H1 (cell line): ENCODE results near the gene ACOT11. TPM values are rescaled to one million over a fixed set of nuclear protein-coding genes. Genes with fewer than 3 reads are reported as not detected.

ENCODE experiments used
- ATF3 ChIP-seq: IDR thresholded peaks from 2 replicates; pipeline ENCODE4 v1.6.1; 2011; ENCODE audit warnings: low read depth, mild to moderate bottlenecking, low read length; ENCODE audit not compliant: insufficient read depth
- CBX8 ChIP-seq: fragments of 300-800, 300-1000 bp; sonication (generic); IDR thresholded peaks from 2 replicates; pipeline ENCODE4 v1.7.1; 2016; ENCODE audit warnings: low read depth, low read length, borderline replicate concordance
- CTBP2 ChIP-seq: IDR thresholded peaks from 2 replicates; pipeline ENCODE4 v1.7.0; 2011; ENCODE audit warnings: borderline replicate concordance, mild to moderate bottlenecking, moderate library complexity, mixed read lengths, low read length; ENCODE audit not compliant: insufficient read depth, insufficient read length
- EGR1 ChIP-seq: IDR thresholded peaks from 2 replicates; pipeline ENCODE4 v1.6.1; 2011; ENCODE audit warnings: low read depth, low read length, borderline replicate concordance
- HDAC6 ChIP-seq: IDR thresholded peaks from one replicate; pipeline ENCODE4 v1.7.1; 2012; ENCODE audit warnings: low read depth, mild to moderate bottlenecking, inconsistent platforms, low read length, moderate library complexity
- POLR2A ChIP-seq, 2 experiments: IDR thresholded peaks; 1 replicate in 1 of 2; 2 replicates in 1 of 2; pipeline ENCODE4 v1.6.1; 2011; ENCODE audit warnings: low read depth in 2 of 2, low read length in 2 of 2, mild to moderate bottlenecking in 2 of 2; ENCODE audit errors: control extremely low read depth in 1 of 2
- RFX5 ChIP-seq: IDR thresholded peaks from 2 replicates; pipeline ENCODE4 v1.6.1; 2011; ENCODE audit warnings: low read depth, low read length, improper control_type of control experiment, borderline replicate concordance
- SIRT6 ChIP-seq: IDR thresholded peaks from one replicate; pipeline ENCODE4 v1.7.1; 2012; ENCODE audit warnings: low read length, inconsistent platforms
- polyA plus RNA-seq, 7 experiments: library from polyadenylated mRNA; depleted of rRNA in 3 of 7; stranded (reverse) in 5 of 7; unstranded in 2 of 7; fragments of >200 nt in 5 of 7; fragments of 200-250 nt in 2 of 7; gene quantifications; 1 replicate in 5 of 7; 2 replicates in 1 of 7; 4 replicates in 1 of 7; pipeline versions ENCODE4 v1.2.1 to v1.2.3, GENCODE V29; 2011 to 2013; ENCODE audit warnings: missing spikeins in 2 of 7, mixed read lengths in 2 of 7
- total RNA-seq: library from RNA; stranded (reverse); fragmentation: NEBNext Ultra II Directional; extraction: Animal tissue kit (Norgen Biotek cat#: 25700); gene quantifications from 2 replicates; pipeline ENCODE4 v1.2.1, GENCODE V29; 2021

The ACOT11 gene
- total and polyA plus RNA-seq, 2 of the 8 experiments (the other 6 are each of a cell fraction or from before 2014, with no cell fraction given) = 3.8 to 4.5 TPM

- TF ChIP-seq ATF3 (no peak), POLR2A (IDR thresholded peaks at IDR 0.05; ENCODE audit: control extremely low read depth in 1 of 2, low read depth in 2 of 2, low read length in 2 of 2) (no peak), HDAC6 (no peak), CBX8 (no peak), EGR1 (no peak), RFX5 (no peak), CTBP2 (no peak), SIRT6 (no peak)
These were observed 93.1 kb downstream of the ACOT11 start, which contains the start of gene MROH7 (continued) for GRCh38 chr1:54640863-54641836.
